Activated CD8-positive, alpha-beta memory T cell treated with anti-CD3 and anti-CD28 coated beads for 36 hours (primary cell): ENCODE data around the gene PDXDC1. TPM values are rescaled to one million over a fixed set of nuclear protein-coding genes. Genes with fewer than 3 reads are reported as not detected.
"Not testable (repeated sequence)": the region's sequence is repeated elsewhere in the genome, so short reads cannot be mapped to it uniquely, and the experiment has no call there.

Experiments used
- CTCF ChIA-PET: fragments of 350-600 bp; sonication (Branson Sonifier 250); formaldehyde crosslinking; loops from one replicate; lab custom pipeline; 2021; ENCODE audit warnings: antibody characterized with exemption; lab: Charles Lee
- POLR2A ChIA-PET: fragments of 350-600 bp; sonication (Branson Sonifier 250); formaldehyde crosslinking; loops from one replicate; lab custom pipeline; 2021; ENCODE audit warnings: antibody characterized with exemption; lab: Charles Lee
- total RNA-seq, 2 experiments: library from RNA; stranded (reverse); gene quantifications; one replicate each; pipeline ENCODE4 v1.2.3, GENCODE V29; 2021

PDXDC1 gene
- total RNA-seq, 2 experiments from 2014 or later: 53.1 to 54.2 TPM

DNA sequence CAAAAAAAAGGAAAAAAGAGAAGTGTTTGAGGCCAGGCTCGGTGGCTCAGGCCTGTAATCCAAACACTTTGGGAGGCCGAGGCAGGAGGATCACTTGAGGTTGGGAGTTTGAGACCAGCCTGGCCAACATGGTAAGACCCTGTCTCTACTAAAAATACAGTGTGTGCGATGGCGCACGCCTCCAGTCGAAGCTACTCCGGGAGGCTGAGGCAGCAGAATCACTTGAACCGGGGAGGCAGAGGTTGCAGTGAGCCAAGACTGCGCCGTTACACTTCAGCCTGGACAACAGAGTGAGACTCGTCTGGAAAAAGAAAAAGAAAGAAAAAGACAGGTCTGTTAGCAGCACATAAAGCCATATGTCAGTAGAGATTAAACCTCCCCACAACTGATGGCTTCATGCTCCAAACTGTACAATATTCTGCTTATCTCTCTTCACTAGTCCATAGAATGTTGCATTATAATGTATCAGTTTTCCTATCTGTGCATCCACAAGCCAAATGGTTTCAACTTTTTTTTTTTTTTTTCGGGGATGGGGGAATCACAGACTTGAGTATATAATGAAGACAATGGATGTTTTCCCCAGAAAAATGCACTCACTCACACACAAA is 3.1 kb upstream of the PDXDC1 start:
- CTCF ChIA-PET, POLR2A ChIA-PET: not testable (repeated sequence)

- CTCF ChIA-PET, POLR2A ChIA-PET: not testable (repeated sequence)
These were observed 972 bp upstream of the PDXDC1 start for GRCh38 chr16:14973785-14974322.

GRCh38 chr16:14974331-14974655 is 533 bp upstream of the PDXDC1 start:
- CTCF ChIA-PET: not testable (repeated sequence)

GRCh38 chr16:14975418-14976194 is 780 bp downstream of the PDXDC1 start:
- CTCF ChIA-PET, POLR2A ChIA-PET: not testable (repeated sequence)

More at GRCh38 chr16:14974331-14974655, 533 bp upstream of the PDXDC1 start:
- POLR2A ChIA-PET: interaction anchor here (0.7 kb wide), 1 partner anchor 120 kb away, joined by 3 read pairs; the partner anchor contains the start of gene RRN3

DNA sequence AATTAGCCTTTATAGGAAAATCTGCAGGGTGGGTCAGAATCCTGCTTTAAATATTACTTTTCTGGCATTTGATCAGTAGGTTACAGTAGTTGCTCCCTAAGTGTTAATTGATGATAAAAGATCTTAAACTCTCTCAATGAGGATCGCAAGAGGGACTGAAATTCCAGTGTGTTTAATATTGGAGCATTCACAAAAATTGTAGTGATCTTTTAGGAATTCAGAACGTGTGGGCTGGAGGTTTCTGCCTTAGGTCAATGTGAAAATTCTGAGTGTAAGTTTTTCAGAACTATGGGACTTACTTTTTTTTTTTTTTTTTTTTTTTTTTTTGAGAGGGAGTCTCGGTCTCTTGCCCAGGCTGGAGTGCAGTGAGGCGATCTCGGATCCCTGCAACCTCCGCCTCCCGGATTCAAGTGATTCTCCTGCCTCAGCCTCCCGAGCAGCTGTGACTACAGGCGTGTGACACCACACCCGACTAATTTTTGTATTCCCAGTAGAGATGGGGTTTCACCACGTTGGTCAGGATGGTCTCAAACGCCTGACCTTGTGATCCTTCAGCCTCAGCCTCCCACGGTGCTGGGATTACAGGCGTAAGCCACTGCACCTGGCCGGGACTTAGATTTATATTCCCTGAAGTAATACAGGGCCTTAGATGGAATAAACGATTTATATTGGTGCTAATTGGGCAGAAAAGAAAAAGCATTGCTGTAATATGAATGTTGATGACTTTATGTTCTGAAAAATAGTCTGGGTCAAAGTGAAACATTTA is 2.3 kb downstream of the PDXDC1 start:
- POLR2A ChIA-PET, CTCF ChIA-PET: not testable (repeated sequence)

DNA sequence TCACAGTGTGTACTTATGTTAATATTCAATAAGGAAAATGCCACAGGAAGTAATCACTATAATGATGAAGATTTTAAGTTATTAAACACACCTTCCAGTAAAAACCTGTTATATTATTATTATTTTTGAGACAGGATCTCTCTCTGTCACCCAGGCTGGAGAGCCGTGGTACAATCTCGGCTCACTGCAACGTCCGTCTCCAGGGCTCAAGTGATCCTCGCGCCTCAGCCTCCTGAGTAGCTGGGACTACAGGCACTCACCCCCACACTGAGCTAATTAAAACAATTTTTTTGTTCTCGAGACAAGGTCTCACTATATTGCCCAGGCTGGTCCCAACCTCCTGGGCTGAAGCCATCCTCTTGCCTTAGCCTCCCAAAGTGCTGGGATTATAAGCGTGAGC is 3.5 kb downstream of the PDXDC1 start:
- CTCF ChIA-PET, POLR2A ChIA-PET: not testable (repeated sequence)

GRCh38 chr16:14978908-14979307 is 4.1 kb downstream of the PDXDC1 start:
- CTCF ChIA-PET: not testable (repeated sequence)

GRCh38 chr16:14981234-14981633 is 6.4 kb downstream of the PDXDC1 start:
- CTCF ChIA-PET, POLR2A ChIA-PET: not testable (repeated sequence)

More at GRCh38 chr16:14978908-14979307, 4.1 kb downstream of the PDXDC1 start:
- POLR2A ChIA-PET: not testable (repeated sequence)

DNA sequence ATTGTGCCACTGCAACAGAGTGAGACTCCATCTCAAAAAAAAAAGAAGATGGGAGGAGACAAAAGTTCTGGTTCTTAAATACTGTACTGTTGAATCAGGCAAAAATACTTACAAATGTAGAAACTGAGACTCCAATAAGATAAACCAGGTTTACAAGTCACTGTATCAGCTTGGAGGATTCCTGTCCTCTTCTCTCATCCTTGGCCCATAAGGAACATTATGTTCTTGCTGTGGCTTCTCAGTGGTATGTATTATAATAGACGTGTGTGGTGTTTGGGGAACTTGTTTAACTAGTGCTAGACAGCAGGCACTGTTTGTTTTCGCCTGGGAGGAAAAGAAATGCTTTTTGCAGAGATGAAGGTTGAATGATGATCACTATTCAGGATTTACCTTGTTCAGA is 7.7 kb downstream of the PDXDC1 start:
- POLR2A ChIA-PET, CTCF ChIA-PET: not testable (repeated sequence)

- POLR2A ChIA-PET: not testable (repeated sequence)
- CTCF ChIA-PET: interaction anchor here (0.7 kb wide), 1 partner anchor 36 kb away, joined by 3 read pairs; no protein-coding TSS in a partner anchor
These were observed 13.3 kb downstream of the PDXDC1 start for GRCh38 chr16:14988092-14988491.

DNA sequence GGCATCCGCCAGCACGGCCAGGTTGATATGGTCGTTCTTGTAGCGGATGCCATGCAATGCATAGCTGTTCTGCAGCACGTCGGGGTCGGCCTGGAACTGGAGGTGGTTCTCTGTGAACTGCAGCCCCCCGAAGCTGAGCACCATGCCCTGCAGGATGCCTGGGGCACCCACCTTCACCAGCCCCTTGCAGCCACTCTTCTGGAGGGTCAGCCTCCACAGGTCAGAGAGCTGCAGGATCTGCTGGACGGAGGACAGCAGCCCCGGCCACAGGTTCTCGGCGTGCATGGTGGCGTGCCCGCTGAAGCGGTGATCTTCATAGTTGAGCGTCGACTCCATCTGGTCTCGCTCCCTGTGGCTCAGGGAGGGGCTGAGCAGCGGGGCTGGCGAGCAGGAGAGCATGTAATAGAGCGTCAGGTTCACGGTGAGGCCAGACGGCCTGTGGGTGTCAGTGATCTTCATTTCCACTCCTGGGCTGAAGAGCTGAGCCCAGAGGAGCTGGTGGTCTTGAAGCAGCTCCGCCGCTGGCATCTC is 13.9 kb downstream of the PDXDC1 start:
- CTCF ChIA-PET, POLR2A ChIA-PET: not testable (repeated sequence)

- CTCF ChIA-PET, POLR2A ChIA-PET: not testable (repeated sequence)
These were observed 14.8 kb downstream of the PDXDC1 start for GRCh38 chr16:14989291-14990281.

DNA sequence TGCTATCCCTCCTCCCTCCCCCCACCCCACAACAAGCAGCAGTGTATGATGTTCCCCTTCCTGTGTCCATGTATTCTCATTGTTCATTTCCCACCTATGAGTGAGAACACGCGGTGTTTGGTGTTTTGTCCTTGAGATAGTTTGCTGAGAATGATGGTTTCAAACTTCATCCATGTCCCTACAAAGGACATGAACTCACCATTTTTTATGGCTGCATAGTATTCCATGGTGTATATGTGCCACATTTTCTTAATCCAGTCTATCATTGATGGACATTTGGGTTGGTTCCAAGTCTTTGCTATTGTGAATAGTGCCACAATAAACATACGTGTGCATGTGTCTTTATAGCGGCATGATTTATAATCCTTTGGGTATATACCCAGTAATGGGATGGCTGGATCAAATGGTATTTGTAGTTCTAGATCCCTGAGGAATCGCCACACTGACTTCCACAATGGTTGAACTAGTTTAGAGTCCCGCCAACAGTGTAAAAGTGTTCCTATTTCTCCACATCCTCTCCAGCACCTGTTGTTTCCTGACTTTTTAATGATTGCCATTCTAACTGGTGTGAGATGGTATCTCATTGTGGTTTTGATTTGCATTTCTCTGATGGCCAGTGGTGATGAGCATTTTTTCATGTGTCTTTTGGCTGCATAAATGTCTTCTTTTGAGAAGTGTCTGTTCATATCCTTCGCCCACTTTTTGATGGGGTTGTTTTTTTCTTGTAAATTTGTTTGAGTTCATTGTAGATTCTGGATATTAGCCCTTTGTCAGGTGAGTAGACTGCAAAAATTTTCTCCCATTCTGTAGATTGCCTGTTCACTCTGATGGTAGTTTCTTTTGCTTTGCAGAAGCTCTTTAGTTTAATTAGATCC is 18.7 kb downstream of the PDXDC1 start:
- CTCF ChIA-PET, POLR2A ChIA-PET: not testable (repeated sequence)

- CTCF ChIA-PET, POLR2A ChIA-PET: not testable (repeated sequence)
These were observed 21.9 kb downstream of the PDXDC1 start for GRCh38 chr16:14996702-14997101.

GRCh38 chr16:14998300-14998699 is 23.5 kb downstream of the PDXDC1 start:
- CTCF ChIA-PET, POLR2A ChIA-PET: not testable (repeated sequence)

GRCh38 chr16:14999845-15000244 is 25.0 kb downstream of the PDXDC1 start:
- POLR2A ChIA-PET, CTCF ChIA-PET: not testable (repeated sequence)

DNA sequence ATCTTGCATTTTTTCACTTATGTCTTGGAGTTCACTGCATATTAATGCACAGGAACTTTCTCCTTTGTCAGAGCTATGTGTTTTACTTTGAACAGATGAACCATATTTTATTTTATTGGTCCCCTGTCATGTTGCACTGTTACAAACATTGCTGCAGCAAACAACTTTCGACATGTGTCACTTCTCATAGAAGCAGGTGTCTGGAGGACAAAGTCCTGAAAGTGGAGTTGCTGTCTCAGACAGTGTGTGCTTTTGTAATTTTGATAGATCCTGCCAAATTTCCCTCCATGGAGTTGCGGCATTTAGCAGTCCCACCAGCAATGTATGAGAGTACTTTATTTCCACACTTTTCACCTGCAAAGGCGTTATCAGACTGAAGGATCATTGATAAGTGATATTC is 27.6 kb downstream of the PDXDC1 start:
- CTCF ChIA-PET, POLR2A ChIA-PET: not testable (repeated sequence)
